Lower lobe of right lung (tissue), 2 donors: ENCODE results near the gene NUP42. TPM values are rescaled to one million over a fixed set of nuclear protein-coding genes. Genes with fewer than 3 reads are reported as not detected.
"Not testable (repeated sequence)": the region's sequence is repeated elsewhere in the genome, so short reads cannot be mapped to it uniquely, and the experiment has no call there.

Experiments used
- ATAC-seq, 2 donors: fragments of 200-7000 bp; cut with Tn5 transposase; one replicate each; pipeline ENCODE4 v1.9.1; 2020 to 2022; ENCODE audit warnings: mild to moderate bottlenecking in 2 of 2, moderate library complexity in 2 of 2
- DNase-seq: peaks from one replicate; pipeline ENCODE4 v3.0.0-alpha.2; 2020
- H3K27ac ChIP-seq: fragments of 200-600 bp; one replicate; pipeline ENCODE4 v1.8.0; 2022
- H3K27me3 ChIP-seq: fragments of 200-600 bp; one replicate; pipeline ENCODE4 v1.8.0; 2022; ENCODE audit warnings: low read depth
- H3K36me3 ChIP-seq: fragments of 200-600 bp; one replicate; pipeline ENCODE4 v1.8.0; 2022; ENCODE audit warnings: mild to moderate bottlenecking
- H3K4me1 ChIP-seq: fragments of 200-600 bp; one replicate; pipeline ENCODE4 v1.8.0; 2022
- H3K4me3 ChIP-seq: fragments of 200-600 bp; one replicate; pipeline ENCODE4 v1.8.0; 2022; ENCODE audit warnings: mild to moderate bottlenecking
- H3K9me3 ChIP-seq: fragments of 200-600 bp; one replicate; pipeline ENCODE4 v1.8.0; 2022
- intact Hi-C: fragments of 100-400 bp; cut with DNase I; formaldehyde crosslinking; loops from one replicate; pipeline ENCODE4 v1.11.0; 2022
- total RNA-seq: library from RNA; stranded (reverse); fragmentation: NEBNext Ultra II Directional; extraction: Animal tissue kit (Norgen Biotek cat#: 25700); gene quantifications from one replicate; pipeline ENCODE4 v1.2.1, GENCODE V29; 2021
- TF ChIP-seq, protein P1 (sequence below): fragments of 200-600 bp; IDR thresholded peaks from one replicate; pipeline ENCODE4 v1.8.0; 2022; ENCODE audit warnings: antibody characterized with exemption, mild to moderate bottlenecking
- donor health status: DM: no; HTN: yes; CAD: no; lungs with severe emphysema.

Gene NUP42
- total RNA-seq, 1 donor from 2014 or later, result 32.7 TPM

DNA sequence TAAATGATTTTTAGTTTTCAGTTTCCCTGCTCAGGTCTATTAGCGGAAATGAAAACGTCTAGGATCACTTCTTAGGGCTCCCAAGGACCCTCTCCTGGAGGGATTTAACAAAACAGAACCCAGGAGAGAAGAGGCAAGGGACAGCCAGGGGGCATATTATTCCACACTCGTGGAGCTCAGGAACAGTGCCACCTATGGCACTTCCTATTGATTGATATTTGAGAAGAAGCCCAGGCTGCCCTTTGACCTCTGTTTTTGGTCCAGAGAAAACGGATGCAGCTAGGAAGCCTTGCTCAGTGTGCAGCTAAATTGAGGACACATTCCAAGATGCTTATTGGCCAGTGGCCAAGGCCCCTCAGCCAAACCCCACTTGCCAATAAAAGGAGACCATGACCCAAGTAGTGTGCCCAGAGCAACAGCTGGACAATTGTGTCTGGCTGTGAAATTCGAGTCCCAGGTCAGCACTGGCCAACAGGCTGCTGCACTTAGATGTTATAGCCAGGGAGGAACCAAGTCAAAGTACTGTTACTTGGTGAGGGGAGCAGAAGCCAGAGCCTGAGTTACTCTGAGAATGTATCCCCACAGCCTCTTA, 40.7 kb downstream of the NUP42 start:
- Histone ChIP-seq H3K9me3 (no peaks in the 10 kb centered on the region), H3K36me3 (no peaks in the 10 kb centered on the region), H3K27me3 (no peaks in the 10 kb centered on the region), H3K4me3 (no peak overlapping the region), H3K4me1 (no peaks in the 10 kb centered on the region), H3K27ac (no peak overlapping the region)
- DNase-seq (no peak), ATAC-seq (no peak)
- TF ChIP-seq, protein P1, sequence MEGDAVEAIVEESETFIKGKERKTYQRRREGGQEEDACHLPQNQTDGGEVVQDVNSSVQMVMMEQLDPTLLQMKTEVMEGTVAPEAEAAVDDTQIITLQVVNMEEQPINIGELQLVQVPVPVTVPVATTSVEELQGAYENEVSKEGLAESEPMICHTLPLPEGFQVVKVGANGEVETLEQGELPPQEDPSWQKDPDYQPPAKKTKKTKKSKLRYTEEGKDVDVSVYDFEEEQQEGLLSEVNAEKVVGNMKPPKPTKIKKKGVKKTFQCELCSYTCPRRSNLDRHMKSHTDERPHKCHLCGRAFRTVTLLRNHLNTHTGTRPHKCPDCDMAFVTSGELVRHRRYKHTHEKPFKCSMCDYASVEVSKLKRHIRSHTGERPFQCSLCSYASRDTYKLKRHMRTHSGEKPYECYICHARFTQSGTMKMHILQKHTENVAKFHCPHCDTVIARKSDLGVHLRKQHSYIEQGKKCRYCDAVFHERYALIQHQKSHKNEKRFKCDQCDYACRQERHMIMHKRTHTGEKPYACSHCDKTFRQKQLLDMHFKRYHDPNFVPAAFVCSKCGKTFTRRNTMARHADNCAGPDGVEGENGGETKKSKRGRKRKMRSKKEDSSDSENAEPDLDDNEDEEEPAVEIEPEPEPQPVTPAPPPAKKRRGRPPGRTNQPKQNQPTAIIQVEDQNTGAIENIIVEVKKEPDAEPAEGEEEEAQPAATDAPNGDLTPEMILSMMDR, result no peak
- intact Hi-C loops, result no loop called here

GRCh38 chr7:23224364-23224763, 42.5 kb downstream of the NUP42 start:
- intact Hi-C loops, H3K27me3 ChIP-seq, H3K4me1 ChIP-seq, ATAC-seq, DNase-seq, H3K36me3 ChIP-seq, H3K4me3 ChIP-seq, H3K27ac ChIP-seq, H3K9me3 ChIP-seq: not testable (repeated sequence)

DNA sequence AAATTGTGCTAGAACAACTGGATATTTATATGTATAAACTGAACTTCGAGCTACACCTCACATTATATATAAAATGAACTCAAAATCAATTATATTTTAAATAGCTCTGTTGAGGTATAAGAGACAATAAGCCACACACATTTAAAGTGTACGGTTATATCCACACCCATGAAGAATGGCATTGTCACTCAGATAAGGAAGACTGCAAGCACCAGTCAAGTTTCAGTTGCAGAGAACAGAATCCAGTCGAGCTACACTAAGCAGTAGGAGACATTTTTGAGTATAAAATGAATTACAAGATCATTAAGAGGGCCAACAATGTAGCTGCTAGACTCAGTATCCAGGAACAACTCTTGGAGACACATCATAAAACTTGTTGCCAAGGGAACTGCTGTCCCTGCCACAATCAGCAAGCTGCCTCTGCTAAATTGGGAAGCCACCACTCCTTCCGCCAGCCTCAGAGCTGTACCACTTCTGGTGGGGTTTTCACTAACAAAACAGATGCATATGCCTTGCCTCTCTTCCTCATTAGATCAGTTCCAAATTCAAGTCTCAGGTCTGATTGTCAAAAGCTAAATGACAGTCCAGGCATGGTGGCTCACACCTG, 45.1 kb downstream of the NUP42 start:
- H3K4me1 ChIP-seq, result no peaks in the 10 kb centered on the region
- DNase-seq, result no peak
- H3K27ac ChIP-seq, result no peak overlapping the region
- H3K27me3 ChIP-seq, result no peaks in the 10 kb centered on the region
- TF ChIP-seq, protein P1, result no peak
- no peak overlapping the region for H3K4me3 ChIP-seq
- H3K9me3 ChIP-seq, result no peaks in the 10 kb centered on the region
- no peaks in the 10 kb centered on the region for H3K36me3 ChIP-seq
- intact Hi-C loops, result no loop called here
- ATAC-seq, result no peak

DNA sequence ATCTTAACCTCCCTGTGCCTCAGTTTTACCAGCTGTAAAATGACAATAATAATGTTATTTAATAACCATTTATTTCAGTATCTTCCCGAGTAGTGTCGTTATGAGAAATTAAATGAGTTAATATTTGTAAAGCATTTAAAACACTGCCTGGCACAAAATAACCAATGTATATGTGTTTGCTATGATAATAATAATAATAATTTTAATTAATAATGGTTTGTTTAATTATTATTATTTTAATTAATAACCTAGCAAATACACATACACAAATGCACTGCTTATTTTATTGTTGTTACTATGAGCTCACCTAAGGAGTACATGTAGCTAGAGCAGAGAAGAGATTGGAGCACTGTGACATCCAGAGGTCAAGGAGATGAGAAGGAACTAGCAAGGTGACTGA, 46.6 kb downstream of the NUP42 start:
- Histone ChIP-seq H3K4me1 (no peaks in the 10 kb centered on the region), H3K4me3 (no peak overlapping the region), H3K36me3 (no peaks in the 10 kb centered on the region), H3K9me3 (no peaks in the 10 kb centered on the region), H3K27ac (no peak overlapping the region), H3K27me3 (no peaks in the 10 kb centered on the region)
- ATAC-seq (no peak), DNase-seq (no peak)
- intact Hi-C loops, result no loop called here
- TF ChIP-seq, protein P1, result no peak

- no peaks in the 10 kb centered on the region for H3K9me3 ChIP-seq
- no peaks in the 10 kb centered on the region for H3K27me3 ChIP-seq
- no peak overlapping the region for H3K4me3 ChIP-seq
- no peak for ATAC-seq
- no peaks in the 10 kb centered on the region for H3K36me3 ChIP-seq
- DNase-seq, result no peak
- H3K4me1 ChIP-seq, result no peaks in the 10 kb centered on the region
- H3K27ac ChIP-seq, result no peak overlapping the region
- intact Hi-C loops, result no loop called here
- TF ChIP-seq, protein P1, result no peak
Measured at GRCh38 chr7:23230641-23231101, 48.8 kb downstream of the NUP42 start.

DNA sequence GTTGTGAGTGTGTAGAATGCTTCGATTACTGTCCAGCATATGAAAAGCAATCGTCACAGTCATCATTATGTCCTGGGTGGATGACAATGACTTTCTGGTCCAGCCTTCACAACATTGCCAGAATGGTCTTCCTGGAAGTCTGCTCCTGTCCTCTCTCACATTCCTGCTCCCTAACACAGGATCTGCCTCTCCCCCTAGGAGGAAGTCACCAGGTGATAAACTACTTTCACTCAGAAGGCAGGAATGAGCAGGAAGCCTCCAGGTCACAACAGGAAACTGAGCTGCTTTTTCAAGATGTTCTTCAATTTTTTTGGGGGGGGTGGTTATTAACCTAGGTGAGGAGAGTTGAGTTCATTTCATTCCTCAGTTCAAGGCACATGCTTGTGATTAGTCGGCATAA, 51.1 kb downstream of the NUP42 start:
- DNase-seq (no peak), ATAC-seq (no peak)
- H3K4me1 ChIP-seq, result no peaks in the 10 kb centered on the region
- TF ChIP-seq, protein P1, result no peak
- intact Hi-C loops, result no loop called here
- H3K9me3 ChIP-seq, result no peaks in the 10 kb centered on the region
- no peak overlapping the region for H3K27ac ChIP-seq
- no peak overlapping the region for H3K4me3 ChIP-seq
- H3K27me3 ChIP-seq, result no peaks in the 10 kb centered on the region
- no peaks in the 10 kb centered on the region for H3K36me3 ChIP-seq
